ENCODE data around the gene SMIM22. TPM values are rescaled to one million over a fixed set of nuclear protein-coding genes. Genes with fewer than 3 reads are reported as not detected.
A peak's percentile ranks its signal among the peaks of the same experiment; 100 is the strongest.

Gene SMIM22
- total RNA-seq, 1 experiment from 2014 or later, result not detected

DNA sequence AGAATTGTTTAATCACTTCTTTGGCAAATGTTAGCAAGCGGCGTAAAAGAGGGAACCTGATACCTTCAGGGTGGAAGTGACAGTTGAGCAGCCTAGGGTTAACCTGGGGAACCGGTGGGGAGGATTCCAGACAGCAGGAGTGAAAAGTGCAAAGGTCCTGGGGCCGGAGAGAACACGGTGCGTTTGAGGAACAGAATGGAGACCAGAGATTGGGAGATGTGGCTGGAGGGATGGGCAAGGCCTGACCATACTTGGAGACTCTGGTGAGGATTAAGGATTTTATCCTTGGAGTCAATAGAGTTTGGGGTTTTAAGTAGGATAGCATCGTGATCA is 25.9 kb upstream of the SMIM22 start:
- TF ChIP-seq, protein P1, sequence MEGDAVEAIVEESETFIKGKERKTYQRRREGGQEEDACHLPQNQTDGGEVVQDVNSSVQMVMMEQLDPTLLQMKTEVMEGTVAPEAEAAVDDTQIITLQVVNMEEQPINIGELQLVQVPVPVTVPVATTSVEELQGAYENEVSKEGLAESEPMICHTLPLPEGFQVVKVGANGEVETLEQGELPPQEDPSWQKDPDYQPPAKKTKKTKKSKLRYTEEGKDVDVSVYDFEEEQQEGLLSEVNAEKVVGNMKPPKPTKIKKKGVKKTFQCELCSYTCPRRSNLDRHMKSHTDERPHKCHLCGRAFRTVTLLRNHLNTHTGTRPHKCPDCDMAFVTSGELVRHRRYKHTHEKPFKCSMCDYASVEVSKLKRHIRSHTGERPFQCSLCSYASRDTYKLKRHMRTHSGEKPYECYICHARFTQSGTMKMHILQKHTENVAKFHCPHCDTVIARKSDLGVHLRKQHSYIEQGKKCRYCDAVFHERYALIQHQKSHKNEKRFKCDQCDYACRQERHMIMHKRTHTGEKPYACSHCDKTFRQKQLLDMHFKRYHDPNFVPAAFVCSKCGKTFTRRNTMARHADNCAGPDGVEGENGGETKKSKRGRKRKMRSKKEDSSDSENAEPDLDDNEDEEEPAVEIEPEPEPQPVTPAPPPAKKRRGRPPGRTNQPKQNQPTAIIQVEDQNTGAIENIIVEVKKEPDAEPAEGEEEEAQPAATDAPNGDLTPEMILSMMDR (conservative IDR thresholded peaks at IDR 0.05; ENCODE audit: low read depth, low read length), result no peak
- no peak for TF ChIP-seq EZH2 (IDR thresholded peaks at IDR 0.05; ENCODE audit: borderline replicate concordance, low read depth, low read length, poor library complexity, severe bottlenecking)
- POLR2A ChIA-PET (ENCODE audit: low non-redundant PET), result no interaction called here

DNA sequence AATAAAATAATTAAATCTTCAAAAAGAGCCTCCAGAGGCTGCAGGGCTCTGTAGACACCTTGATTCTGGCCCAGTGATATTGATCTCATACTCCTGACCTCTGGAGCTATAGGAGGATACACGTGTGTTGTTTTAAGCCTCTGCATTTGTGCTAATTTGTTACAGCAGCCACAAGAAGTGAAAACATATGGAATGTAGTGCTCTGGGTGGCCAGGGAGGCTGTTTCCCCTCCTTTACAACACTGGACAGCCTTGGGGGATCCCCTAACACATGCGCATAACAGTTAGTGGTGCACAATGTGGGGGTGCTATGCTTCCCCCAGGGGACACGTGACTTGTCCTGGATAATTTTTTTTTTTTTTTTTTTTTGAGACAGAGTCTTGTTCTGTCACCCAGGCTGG is 23.5 kb upstream of the SMIM22 start:
- ChIA-PET CTCF (no interaction called here), POLR2A (ENCODE audit: low non-redundant PET) (no interaction called here)
- TF ChIP-seq, protein P1 (conservative IDR thresholded peaks at IDR 0.05; ENCODE audit: low read depth, low read length), result no peak
- BruUV-seq (replicated peaks), result no TSS peak
- intact Hi-C loops (cut with micrococcal nuclease; ENCODE audit: unreplicated experiment), result no loop called here
- DNase-seq (ENCODE audit: low spot score), result no peak
- Histone ChIP-seq H3K9me3 (ENCODE audit: low read depth, low read length, poor library complexity, severe bottlenecking) (no peaks in the 10 kb centered on the region), H3K4me1 (ENCODE audit: insufficient read depth, low read length, poor library complexity, severe bottlenecking) (peaks cover 8% of the 10 kb centered on the region), H3K27ac (ENCODE audit: low read depth, low read length, poor library complexity, severe bottlenecking) (no peak overlapping the region), H3K36me3 (ENCODE audit: insufficient read depth, low read length, poor library complexity, severe bottlenecking) (no peaks in the 10 kb centered on the region), H3K4me3 (ENCODE audit: low read depth, low read length, poor library complexity, severe bottlenecking) (no peak overlapping the region), H3K27me3 (replicated peaks; ENCODE audit: insufficient read depth, low read depth, low read length, poor library complexity) (no peaks in the 10 kb centered on the region)

More for the DNA sequence above, 25.9 kb upstream of the SMIM22 start:
- Histone ChIP-seq H3K27ac (ENCODE audit: low read depth, low read length, poor library complexity, severe bottlenecking) (peak overlapping the region; percentile 75), H3K9me3 (ENCODE audit: low read depth, low read length, poor library complexity, severe bottlenecking) (no peaks in the 10 kb centered on the region), H3K27me3 (replicated peaks; ENCODE audit: insufficient read depth, low read depth, low read length, poor library complexity) (no peaks in the 10 kb centered on the region), H3K4me3 (ENCODE audit: low read depth, low read length, poor library complexity, severe bottlenecking) (peak overlapping the region; percentile 52), H3K36me3 (ENCODE audit: insufficient read depth, low read length, poor library complexity, severe bottlenecking) (peaks cover 10% of the 10 kb centered on the region), H3K4me1 (ENCODE audit: insufficient read depth, low read length, poor library complexity, severe bottlenecking) (peaks cover 13% of the 10 kb centered on the region)
- no TSS peak for BruUV-seq (replicated peaks)
- intact Hi-C loops (cut with micrococcal nuclease; ENCODE audit: unreplicated experiment), result no loop called here
- no peak for DNase-seq (ENCODE audit: low spot score)
- CTCF ChIA-PET, result no interaction called here

DNA sequence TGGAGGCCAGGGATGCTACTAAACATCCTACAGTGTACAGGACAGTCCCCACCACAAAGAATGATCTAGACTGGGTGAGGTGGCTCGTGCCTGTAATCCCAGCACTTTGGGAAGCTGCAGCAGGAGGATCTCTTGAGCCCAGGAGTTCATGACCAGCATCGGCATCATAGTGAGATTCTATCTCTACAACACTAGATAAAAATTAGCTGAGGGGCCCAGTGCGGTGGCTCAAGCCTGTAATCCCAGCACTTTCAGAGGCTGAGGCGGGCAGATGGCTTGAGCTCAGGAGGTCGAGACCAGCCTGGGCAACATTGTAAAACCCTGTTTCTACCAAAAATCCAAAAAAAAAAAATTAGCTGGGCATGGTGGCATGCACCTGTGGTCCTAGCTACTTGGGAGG is 22.8 kb upstream of the SMIM22 start:
- H3K4me3 ChIP-seq (ENCODE audit: low read depth, low read length, poor library complexity, severe bottlenecking), result no peak overlapping the region
- CTCF ChIA-PET, result no interaction called here
- no peaks in the 10 kb centered on the region for H3K27me3 ChIP-seq (replicated peaks; ENCODE audit: insufficient read depth, low read depth, low read length, poor library complexity)
- H3K9me3 ChIP-seq (ENCODE audit: low read depth, low read length, poor library complexity, severe bottlenecking), result no peaks in the 10 kb centered on the region
- DNase-seq (ENCODE audit: low spot score), result no peak
- H3K36me3 ChIP-seq (ENCODE audit: insufficient read depth, low read length, poor library complexity, severe bottlenecking), result no peaks in the 10 kb centered on the region
- BruUV-seq (replicated peaks), result no TSS peak
- peaks cover 8% of the 10 kb centered on the region for H3K4me1 ChIP-seq (ENCODE audit: insufficient read depth, low read length, poor library complexity, severe bottlenecking)
- TF ChIP-seq EZH2 (IDR thresholded peaks at IDR 0.05; ENCODE audit: borderline replicate concordance, low read depth, low read length, poor library complexity, severe bottlenecking), result no peak
- TF ChIP-seq, protein P1 (conservative IDR thresholded peaks at IDR 0.05; ENCODE audit: low read depth, low read length), result no peak
- intact Hi-C loops (cut with micrococcal nuclease; ENCODE audit: unreplicated experiment), result no loop called here
- POLR2A ChIA-PET (ENCODE audit: low non-redundant PET), result no interaction called here
- H3K27ac ChIP-seq (ENCODE audit: low read depth, low read length, poor library complexity, severe bottlenecking), result no peak overlapping the region

All from A673 (cell line).